Prostate gland (tissue), 2 donors: ENCODE results near the gene PPP4R1.

Source experiments
- POLR2A ChIP-seq: fragments of 450-650 bp; IDR thresholded peaks from one replicate; pipeline ENCODE4 v1.6.1; 2016; ENCODE audit warnings: antibody characterized with exemption, mild to moderate bottlenecking
- POLR2AphosphoS5 ChIP-seq: sonication (generic); formaldehyde crosslinking; IDR thresholded peaks from one replicate; pipeline ENCODE4 v1.6.1; 2017; ENCODE audit warnings: antibody characterized with exemption
- TF ChIP-seq, protein P1 (sequence below), 4 experiments: fragments of 200-600 bp in 2 of 4; fragments of 450-650 bp in 2 of 4; sonication (generic) in 2 of 4; IDR thresholded peaks; 1 replicate in 3 of 4; 2 replicates in 1 of 4; pipeline ENCODE4 v1.5.1; 2016 to 2019; ENCODE audit warnings: antibody characterized with exemption in 4 of 4, mild to moderate bottlenecking in 2 of 4, moderate library complexity in 2 of 4

DNA sequence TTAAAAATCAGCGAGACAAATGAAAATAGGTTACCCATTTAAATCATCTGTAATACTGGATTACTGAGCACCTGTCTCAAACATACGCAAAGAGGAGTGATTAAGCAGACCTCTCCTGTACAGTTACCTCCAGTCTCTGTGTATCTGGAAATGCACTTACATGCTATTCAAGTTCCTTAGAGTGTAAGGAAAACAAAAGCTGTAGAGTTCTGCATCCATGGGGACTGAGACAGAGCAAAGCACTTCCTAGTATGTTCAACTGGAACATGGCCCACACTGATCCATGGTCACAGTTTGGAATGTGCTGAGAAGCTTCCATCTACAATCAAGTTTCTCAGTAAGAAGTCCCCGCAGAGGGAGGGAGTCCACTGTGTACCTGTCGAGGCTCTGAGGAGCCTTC is 63.9 kb downstream of the PPP4R1 start:
- TF ChIP-seq POLR2A (no peak), POLR2AphosphoS5 (no peak)
- TF ChIP-seq, protein P1, sequence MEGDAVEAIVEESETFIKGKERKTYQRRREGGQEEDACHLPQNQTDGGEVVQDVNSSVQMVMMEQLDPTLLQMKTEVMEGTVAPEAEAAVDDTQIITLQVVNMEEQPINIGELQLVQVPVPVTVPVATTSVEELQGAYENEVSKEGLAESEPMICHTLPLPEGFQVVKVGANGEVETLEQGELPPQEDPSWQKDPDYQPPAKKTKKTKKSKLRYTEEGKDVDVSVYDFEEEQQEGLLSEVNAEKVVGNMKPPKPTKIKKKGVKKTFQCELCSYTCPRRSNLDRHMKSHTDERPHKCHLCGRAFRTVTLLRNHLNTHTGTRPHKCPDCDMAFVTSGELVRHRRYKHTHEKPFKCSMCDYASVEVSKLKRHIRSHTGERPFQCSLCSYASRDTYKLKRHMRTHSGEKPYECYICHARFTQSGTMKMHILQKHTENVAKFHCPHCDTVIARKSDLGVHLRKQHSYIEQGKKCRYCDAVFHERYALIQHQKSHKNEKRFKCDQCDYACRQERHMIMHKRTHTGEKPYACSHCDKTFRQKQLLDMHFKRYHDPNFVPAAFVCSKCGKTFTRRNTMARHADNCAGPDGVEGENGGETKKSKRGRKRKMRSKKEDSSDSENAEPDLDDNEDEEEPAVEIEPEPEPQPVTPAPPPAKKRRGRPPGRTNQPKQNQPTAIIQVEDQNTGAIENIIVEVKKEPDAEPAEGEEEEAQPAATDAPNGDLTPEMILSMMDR (IDR thresholded peaks at IDR 0.05), result no peak
